ENCODE results near the gene C20orf204.

C20orf204 gene

DNA sequence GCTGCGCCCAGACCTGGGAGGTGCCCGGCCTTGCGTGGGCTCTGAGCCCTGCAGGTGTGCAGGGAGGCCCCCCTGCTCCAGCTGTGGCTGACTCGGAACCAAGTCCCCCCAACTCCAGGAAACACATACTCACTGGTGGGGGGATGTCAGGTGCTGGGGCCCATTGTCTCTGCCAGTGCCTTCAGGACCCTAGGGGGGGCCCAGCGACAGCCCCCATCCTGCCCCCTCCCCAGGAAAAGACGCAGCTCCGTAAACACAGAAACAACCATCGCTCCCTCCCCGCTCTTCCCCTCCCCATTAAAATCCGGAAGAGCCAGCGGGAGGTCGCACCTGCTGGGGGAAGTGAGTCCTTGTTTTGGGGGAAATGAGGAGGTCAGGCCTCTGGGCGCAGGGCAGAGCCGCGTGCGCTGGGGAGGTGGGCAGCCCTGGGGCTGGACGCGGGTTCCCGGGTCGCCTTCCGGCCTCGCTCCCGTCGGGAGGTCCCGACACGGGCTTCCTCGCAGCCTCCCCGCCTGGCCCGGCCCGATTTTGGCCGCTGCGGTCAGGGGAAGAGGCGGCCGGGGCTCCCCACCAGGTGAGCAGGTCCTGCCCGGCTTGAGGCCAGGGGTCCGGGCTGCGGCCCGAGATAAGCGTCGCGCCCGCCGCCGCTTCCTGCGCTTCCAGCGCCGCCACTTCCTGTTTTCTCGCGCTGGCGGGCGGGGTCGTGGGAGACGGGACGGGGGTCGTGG lies 6.2 kb downstream of the C20orf204 start:
- no peak for DNase-seq (ENCODE audit: low read depth)

DNA sequence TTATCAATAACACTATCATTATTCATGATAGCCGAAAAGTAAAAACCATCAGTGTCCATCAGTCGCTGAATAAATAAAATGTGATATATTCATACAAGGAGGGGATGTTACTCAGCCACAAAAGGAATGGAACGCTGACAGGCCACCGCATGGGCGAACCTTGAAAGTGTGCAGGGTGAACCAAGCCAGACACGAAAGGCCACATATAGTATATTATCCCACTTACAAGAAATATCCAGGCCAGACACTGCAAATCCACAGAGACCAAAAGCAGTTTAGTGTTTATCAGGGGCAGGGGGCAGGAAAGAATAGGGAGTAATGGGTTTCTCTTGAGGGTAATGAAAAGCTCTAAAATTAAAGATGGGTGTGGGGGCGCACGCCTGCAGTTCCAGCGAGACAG lies 7.8 kb downstream of the C20orf204 start:
- no peak for DNase-seq (ENCODE audit: low read depth)

DNA sequence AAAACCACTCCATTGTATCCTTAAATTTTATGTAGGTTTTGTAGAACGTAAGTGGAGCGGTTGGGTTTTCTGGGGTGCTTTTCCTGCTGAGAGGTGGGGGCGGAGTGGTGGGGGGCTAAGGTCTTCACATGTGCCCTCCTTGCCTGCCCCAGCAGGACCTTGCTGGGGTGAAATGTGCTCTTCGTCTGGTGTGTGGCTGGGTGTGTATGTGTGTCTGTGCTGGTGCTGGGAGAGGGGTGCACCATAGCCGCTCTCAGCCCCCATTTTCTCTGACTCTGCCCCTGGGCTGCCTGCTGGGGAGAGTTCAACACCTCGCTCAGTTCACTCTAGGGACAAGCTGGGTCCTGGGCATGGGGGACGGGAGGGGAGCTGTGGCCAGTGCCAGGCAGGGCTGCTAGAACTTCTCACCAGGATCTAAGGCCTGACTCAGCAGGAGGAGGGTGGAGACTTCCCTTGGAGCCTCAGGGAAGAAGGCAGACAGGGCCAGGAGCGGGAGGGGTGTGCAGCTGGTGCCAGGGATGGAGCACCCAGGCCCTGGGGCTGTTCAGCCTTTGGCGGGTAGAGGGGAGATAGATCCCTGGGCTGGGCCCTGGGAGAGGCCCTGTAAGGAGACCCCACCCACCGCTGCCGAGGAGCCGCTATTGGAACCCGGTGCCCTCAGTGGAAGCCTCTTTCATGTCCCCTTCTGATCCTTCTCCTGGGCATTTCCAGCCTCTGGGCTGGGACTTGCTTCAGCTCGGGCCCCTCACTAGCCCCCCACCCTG lies 8.7 kb downstream of the C20orf204 start:
- no peak for DNase-seq (ENCODE audit: low read depth)

DNA sequence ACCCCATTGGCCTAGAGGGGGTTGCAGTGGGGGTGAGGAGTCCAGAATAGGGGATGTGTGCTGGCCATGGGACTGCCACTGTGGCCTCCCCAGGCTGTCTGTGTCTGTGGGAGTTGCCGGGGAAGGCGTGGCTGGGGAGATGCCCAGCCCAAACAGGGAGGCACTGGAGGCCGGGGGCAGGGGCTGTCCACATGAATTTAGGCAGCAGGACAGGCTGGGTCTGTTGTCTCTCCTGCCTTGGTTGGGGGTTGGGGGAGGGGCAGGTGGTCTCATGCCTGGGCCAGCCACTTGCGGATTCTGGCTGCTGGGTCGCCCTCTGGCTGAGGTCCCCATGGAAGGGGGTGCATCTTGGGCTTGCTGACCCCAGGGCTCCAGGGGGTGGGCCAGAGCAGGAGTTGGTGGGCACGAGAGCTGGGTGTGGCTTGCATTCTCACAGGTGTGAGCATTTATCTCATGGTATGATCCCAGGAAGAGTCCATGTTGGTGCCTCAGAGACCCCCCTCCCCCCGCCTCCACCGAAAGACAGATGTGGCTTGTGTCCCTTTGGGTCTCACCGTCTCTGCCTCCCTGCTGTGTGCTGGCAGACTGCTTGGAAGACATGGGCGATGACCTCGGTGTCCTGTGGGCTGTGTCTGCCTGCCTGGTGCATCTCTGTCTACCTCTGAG lies 9.5 kb downstream of the C20orf204 start:
- DNase-seq (ENCODE audit: low read depth), result no peak

DNA sequence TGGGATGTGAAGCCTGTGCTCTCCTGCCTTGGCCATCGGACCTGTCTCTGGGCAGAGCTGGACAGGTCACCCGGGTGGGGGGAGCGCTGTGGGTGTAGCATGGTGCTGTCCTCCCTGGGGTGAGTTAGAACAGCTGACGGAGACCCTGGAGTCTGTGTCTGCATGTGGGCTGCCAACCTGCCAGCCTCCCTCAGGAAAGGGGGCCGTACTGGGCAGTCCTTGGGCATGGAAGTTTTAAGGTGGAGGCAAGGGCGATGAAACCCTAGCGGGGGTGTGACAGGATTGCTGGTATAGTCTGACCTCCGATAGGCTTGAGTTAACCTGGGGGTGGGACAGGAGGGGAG lies 11.0 kb downstream of the C20orf204 start:
- no peak for DNase-seq (ENCODE audit: low read depth)

DNA sequence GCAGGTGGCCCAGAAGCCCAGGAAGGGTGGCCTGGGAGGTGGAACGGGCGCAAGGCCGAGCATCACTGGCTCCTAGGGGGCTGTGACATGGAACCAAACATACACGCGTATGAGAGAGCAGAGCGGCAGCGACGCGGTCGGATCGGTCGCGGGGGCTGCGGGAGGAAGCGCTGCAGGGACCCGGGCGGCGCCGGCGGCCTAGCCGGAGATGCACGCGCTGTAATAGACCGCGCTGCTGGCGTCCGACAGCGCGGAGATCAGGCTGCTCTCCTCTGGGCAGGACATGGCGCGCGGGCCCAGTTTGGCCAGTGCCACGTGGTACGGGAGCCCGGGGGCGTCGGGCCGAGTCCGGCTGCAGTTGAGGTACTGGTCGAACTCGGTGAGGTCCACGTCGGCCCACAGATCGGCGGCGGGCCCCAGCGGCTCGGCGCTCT lies 12.0 kb downstream of the C20orf204 start:
- DNase-seq (ENCODE audit: low read depth), result no peak

DNA sequence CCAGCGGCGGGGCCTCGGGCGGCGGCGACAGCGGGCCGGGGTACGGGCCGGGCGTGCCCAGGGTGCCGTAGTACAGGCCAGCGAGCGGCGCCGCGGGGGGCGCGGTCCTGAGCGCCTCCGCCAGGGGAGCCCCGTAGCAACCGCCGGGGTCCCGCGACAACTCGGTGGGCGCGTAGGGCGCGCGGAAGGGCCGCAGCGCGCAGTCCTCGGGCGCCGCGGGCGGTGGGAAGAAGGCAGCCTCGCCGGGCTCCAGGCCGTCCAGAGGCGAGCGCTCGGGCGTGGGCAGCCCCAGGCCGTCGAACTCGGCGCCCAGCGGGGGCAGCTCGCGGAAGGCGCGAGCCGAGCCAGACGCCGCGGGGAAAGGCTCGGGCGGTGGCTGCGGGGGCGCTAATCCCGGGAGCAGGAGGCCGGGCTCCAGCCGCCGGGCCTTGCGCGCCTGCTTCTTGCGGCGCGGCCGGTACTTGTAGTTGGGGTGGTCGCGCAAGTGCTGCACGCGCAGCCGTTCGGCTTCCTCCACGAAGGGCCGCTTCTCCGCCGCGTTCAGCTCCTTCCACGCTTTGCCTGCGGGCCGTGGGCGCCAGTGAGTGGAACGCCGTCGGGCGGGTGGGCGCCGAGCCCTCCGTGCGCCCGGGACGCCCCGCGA lies 12.5 kb downstream of the C20orf204 start:
- no peak for DNase-seq (ENCODE audit: low read depth)

DNA sequence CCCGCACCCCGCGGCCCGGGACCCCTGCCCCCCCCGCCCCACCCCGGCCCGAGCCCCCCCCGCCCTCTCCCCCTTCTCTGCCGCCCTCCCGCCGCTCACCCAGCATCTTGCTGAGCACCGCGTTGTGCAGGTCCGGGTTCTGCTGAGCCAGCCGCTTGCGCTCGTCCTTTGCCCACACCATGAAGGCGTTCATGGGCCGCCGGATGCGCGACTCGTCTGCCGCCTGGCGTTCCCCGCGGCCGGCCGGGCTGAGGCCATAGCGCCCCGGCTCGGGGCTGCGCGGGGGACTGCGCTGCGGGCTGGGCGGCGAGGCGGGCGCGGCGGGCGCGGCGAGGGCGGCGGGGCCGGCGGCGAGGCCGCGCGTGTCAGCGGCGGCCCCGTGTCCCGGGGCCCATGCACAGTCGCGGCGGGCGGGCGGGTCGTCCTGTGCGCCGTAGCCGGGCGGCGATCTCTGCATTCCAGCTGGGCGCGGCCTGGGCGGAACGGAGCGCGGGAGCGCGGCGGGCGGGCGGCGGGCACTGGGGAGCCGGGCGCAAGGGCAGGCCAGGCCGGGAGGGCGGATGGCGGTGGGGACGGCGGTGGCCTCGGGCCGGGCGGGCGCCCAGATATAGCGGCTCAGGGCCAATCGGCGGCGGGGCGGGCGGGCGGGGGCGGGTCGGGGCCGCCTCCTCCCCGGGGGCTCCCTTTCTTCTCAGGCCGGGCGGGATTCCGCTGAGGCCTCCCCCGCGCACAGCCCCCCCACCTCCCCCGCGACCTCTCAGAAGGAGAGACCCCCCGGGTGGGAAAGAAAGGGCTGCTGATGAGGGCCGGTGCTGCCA lies 13.3 kb downstream of the C20orf204 start, which contains the start of gene SOX18:
Gene SOX18 (minus strand): TSS at position 580 of the 818 bp plus-strand sequence. CDS start 123 bp downstream, at position 457.
- no peak for DNase-seq (ENCODE audit: low read depth)

DNA sequence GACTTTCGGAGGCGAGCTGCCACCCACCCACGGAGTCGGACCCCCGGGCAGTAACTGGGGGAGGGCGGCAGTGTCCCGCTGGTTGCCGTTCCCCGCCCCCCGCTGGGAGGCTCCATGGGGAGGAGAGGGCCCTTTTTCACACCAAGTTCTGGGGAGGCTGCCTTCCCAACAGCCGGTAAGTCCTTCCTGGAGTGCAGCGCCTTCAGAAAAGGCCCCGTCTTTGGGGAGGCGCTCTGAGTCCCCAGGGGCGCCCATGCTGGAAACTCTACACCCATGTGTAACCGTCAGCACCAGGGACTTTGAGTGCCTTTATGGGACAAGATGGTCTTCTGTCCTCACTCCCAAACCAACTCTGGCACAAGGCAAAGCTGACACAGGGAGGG lies 13.9 kb downstream of the C20orf204 start:
- no peak for DNase-seq (ENCODE audit: low read depth)

DNA sequence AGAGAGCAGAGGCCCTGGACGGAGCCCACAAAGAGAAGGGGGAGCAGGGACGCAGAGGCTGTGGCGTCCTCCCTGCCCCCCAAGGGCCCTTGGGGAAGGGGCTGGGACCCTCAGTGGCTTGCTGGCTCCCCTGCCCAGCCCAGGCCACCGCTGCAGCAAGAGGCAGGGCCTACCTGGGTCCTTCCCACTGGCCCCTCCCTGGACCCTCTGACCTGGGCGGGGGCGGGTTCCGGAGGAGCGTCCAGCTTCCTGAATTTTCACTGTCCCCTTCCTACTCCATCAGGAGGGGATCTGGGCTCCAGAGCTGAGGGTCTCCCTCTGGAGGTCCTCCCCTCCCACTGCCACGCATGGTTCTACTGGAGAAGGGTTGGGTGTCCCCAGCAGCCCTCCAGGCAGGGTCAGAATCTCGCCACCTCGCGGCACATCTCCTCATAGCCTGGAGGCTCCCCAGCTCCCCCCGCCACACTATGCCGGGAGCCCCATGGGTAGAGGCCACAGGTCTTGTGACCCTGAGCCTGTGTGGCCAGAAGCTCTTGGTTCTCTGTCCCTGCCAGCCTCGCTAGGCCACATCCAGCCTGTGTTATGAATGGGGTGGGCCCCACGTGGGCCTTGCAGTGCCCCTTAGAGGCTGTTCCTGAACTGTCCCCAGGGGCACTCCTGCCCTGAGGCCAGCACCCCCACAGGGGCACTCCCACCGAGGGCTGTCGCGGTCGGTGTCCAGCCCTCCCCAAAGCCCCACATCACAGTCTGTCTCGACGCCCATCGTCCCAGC lies 14.5 kb downstream of the C20orf204 start:
- no peak for DNase-seq (ENCODE audit: low read depth)

DNA sequence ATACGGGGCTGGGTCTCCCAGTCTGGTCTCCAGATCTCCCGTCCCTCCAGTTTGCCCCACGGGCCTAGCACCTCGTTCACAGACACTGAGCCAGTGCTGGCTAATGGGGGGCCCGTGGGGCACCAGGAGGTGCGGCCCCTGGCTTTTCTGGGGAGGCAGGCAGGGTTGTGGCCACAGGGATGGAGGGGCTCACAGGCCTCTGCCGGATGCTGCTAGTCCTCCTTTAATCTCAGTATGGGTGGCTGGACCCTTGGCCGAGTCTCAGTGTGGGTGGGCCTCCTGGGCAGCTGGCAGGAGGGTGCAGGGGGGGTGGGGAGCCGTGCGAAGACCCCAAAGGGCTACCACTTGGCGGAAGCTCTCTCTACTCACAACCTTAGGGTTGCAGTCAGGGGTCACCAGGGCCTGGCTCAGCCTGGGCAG lies 15.1 kb downstream of the C20orf204 start:
- DNase-seq (ENCODE audit: low read depth), result no peak

DNA sequence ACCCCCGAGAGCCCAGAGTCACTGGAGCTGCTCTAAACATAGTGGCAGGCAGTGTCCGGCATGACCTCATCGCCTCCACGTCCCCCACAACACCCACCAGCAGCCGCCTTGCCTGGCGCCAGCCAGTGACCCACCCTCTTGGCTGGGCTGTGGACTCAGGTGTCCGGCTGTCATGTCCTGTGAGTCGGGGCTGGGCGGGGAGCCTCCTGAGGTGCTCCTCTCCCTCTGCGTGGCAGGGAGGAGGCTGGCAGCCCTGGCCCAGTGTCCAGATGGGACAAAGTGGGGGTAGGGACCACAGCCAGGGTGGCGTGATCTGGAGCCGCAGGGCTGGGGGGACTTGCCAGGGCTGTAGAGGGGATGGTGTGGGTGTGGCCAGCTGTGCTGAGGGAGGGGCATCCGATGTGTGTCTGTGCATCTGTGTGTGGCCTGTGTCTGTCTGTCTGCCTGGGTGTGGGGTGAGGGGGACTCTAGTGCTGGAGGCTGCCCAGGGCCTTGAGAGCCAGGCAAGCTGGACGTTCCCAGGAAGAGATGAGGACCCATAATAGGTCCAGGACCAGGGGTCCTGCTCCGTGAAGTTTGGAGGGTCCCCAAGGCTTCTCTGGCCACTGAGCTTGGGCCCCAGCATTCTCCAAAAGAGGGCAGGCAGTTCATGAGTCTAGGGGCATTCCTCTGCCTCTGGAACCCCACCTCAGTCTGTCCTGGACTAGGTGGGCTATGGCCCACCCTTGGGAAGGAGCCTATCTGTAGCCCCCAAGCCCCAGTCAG lies 15.8 kb downstream of the C20orf204 start:
- DNase-seq (ENCODE audit: low read depth), result no peak

DNA sequence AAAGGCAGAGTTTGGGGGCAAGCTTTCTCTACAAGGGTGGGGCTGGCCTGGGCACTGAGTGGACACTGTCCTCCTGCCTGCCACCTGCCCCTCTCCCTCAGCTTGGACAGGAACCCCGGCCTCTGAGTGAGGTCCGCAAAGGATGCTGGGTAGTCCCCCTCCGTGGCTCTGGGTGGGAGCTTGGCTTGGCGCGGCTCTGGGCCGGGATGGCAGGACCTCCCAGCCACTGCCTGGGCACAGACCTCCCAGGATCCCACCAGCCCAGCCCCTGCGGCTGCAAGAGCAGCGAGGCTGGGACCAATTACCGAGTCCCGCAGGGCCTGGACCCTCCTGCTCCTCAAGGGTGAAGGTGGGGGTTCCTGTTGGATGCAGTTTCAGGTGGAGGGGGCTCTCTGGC lies 16.3 kb downstream of the C20orf204 start:
- no peak for DNase-seq (ENCODE audit: low read depth)

DNA sequence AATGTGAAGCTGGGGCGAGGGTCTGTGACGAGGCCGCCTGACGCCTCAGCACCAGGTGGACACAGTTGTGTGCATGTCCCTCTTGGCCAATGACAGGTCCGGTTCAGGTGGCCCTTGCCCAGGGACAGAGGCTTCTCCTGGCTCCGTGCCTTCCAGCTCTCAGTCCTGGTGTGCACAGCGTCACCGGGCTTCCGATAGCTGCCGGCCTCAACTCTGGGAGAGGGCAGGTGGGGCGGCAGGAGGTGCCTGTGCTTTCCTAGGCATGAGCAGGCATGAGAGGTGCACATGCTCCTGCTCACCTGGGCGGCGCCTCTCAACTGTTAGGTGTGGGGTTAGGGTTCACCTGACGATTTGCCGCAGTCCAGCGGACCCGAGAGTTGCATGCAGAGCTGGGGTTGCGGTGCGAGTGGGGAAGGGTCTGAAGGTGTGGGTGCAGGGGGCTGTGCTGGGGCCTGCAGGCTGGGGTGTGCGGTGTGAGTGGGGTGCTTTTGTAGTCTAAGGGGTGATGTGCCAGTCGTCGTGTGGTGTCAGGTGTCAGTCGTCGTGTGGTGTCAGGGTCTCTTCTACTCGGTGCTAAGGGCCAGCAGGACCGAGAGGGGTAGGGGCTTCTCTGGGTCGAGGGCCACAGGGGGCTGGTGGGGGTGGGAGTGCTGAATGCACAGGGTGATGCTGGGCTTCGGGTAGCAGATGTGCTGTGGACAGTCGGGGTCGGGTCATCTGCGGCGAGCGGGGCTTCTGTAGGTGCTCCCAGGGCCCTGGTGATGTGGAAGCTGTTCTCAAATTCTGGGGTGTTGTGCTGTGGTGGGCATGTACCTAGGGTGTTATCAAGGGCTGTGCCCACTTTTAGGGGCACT lies 17.2 kb downstream of the C20orf204 start:
- no peak for DNase-seq (ENCODE audit: low read depth)

DNA sequence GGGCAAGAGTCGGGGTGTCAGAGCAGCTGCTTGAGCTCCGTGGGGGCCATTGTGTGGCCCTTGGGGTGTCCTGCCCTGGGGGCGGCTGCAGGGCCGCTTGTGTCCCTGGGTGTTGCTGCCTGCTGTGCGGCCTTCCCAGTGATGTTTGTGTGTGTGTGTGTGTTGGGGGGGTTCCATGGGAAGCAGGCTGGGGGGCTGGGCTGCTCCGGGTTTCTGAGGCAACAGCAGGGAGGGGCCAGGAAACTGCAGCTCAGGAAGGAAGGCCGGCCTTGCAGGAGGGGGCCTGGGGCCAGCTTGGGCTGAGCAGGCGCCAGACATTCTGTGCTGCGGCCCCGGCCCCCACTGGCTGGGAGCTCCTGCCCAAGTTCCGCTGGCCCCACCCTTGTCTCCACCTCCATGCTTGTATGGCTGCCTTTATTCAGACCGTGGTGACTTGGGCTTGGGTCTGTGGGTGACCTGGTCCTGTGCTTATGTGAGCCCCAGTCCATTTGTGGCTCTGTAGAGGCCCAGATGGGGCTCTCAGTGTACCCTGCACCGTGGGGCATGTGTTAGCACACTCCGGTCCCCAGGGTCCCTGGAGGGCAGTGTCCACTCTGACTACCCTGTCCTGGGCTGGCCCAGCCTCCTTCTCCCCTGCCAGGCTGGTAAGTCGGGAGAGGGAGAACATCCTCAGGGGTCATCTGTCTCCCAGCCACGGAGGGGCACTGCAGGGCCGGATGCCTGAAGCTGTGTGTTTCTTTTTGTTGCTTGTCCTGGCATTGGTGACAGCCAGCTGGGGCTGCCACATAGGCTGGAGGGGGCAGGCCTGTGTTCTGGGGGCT lies 18.1 kb downstream of the C20orf204 start:
- no peak for DNase-seq (ENCODE audit: low read depth)

DNA sequence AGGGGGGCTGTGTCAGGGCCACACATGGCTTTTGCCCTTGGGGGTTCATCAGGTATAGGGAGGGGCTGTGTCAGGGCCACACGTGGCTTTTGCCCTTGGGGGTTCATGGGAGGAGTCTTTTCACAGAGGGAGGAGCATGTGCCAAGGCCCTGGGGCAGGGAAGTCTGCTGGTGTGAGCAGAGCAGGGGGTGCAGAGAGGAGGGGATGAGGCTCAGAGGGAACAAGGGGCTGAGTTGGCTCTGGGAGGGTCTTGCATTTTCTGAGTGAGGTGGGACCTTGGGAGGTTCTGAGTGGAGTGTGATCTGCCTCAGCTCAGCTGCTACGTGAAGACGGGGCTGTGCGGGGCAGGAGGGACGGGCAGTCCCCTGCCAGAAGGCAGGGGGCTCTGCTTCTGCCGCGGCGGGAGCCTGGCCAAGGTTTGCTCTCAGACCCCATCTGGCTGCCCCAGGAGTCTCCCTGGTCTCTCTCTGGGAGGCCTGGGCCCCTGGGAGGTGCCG lies 19.5 kb downstream of the C20orf204 start:
- DNase-seq (ENCODE audit: low read depth), result no peak

DNA sequence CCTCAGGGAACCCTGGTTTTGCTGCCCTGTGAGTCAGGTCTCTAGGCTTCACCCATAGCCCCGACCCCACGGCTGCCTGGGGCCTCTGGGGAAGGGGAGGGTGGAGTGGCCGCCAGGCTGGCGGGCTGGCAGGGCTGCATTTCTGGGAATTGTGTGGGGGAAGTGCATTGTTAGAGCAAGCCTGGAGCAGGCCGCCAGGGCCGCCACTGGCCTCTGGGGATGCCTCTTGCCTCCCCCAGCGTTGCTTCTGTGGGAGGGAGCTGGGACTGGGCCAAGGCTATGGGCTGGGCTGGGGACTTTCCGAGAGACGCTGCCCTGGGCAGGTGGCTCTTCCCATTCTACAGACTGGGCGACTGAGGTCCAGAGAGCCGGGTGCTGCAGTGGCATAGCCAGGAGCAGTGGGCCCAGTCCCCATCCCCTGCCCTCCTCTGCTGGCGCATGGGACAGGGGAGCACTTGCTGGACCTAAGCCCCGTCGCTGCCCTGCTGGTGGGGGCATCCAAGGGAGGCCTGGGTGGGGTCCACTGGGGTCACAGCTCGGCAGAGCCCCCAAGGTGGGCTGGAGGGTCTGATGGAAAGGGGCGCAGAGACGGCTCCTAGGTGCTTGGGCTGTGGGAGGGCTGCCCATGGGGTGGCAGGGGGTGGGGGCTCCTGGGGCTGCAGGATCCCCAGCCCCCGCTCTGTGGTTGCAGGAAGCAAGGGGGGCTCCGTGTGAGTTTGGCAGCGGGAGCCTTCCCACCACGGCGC lies 20.1 kb downstream of the C20orf204 start:
- DNase-seq (ENCODE audit: low read depth), result no peak

DNA sequence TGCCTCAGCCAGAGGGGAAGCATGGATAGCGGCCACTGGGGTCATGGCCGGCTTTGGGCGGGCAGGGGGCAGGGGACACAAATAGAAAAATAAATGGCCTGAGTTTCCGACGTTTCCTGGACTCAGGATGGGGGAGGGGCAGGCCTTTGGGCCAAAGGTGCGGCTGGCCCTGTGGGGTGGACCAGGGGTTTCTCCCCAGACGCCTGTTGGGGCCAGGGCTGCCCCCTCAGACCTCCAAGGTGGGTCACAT lies 20.6 kb downstream of the C20orf204 start:
- DNase-seq (ENCODE audit: low read depth), result no peak
